HG03045 (cell line): ENCODE data around the gene PHETA1.
"Not testable (repeated sequence)": the region's sequence is repeated elsewhere in the genome, so short reads cannot be mapped to it uniquely, and the experiment has no call there.

Experiments
- ATAC-seq: cut with Tn5 transposase; IDR thresholded peaks from one replicate; pipeline ENCODE4 v1.9.1; 2021; ENCODE audit warnings: mild to moderate bottlenecking, moderate library complexity; ENCODE audit not compliant: unreplicated experiment

The PHETA1 gene

DNA sequence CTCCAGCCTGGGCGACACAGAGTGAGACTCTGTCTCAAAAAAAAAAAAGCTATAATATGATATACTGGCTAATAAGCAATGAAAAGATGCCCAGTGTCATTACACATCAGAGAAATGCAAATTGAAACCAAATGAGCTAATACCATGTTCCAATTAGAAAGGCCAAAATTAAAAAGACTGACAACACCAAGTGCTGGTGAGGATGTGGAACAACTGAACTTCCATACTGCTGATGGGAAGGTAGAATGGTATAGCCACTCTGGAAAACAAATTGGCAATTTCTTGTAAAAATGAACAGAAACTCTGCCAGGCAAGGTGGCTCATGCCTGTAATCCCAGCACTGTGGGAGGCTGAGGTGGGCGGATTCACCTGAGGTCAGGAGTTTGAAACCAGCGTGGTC is 8.5 kb upstream of the PHETA1 start:
- ATAC-seq = no peak

- not testable (repeated sequence) for ATAC-seq
Observed at GRCh38 chr12:111373231-111373630, 4.3 kb upstream of the PHETA1 start.

- no peak for ATAC-seq
Observed at GRCh38 chr12:111369496-111370220, 763 bp upstream of the PHETA1 start.

- no peak for ATAC-seq
Observed at GRCh38 chr12:111368291-111368787, 556 bp downstream of the PHETA1 start.

DNA sequence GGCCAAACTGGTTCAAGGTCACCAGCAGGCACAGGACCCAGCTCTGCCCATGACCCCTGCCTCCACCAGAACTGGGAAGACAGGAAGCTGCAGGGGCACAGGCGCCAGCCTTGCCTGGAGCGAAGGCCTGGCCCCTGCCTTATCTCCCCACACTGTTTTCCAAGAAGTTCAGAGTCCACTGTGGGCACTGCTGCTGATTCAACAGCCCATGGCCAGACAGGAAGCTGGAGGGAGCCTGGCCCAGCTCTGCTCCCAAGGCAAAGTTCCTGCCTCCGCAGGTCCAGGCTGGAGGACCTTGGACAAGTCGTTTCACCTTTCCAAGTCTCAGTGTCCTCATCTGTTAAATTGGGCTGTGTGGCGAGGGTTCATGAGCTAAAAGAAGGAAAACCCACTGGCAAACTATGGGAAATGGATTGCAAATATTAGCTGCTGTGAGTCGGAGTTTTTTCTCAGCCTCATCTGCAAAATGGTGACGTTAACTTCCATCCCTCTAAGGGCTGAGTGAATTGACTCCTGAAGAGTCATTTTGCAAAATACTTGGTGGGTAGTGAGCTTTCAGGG is 1.2 kb downstream of the PHETA1 start:
- ATAC-seq = no peak

DNA sequence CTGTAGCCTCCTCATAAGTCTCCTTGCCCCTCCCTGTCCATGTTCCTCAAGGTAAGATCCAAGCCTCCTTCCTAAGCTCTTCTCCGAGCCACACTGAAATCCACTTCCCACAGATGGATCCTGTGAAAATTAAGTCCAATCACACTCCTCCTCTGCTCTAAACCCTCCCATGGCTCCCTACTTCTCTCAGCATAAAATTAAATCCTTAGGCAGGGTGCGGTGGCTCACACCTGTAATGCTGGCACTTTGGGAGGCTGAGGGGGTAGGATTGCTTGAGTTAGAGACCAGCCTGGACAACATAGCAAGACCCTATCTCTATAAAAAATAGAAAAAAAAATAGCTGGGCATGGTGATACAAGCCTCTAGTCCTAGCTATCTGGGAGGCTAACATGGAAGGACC is 2.3 kb downstream of the PHETA1 start:
- ATAC-seq = no peak

GRCh38 chr12:111366075-111366474 is 2.8 kb downstream of the PHETA1 start:
- no peak for ATAC-seq

DNA sequence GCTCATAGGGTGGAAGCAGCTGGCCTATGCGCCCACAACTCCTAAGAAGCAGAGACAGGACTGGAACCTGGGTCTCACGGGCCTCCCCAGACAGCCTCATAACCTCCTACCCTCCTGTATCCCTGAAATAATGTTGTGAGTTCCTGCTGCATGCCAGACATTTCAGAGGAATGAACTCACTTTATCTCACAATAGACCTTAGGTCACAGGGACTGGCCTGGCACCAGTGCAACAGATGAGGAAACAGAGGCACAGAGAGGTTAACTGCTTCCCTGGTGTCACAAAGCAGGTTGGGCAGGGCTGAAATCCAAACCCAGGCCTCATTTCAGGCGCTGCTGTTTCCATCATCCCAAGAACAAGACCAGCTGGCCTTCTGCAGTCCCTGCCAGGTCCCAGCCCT is 5.3 kb downstream of the PHETA1 start:
- ATAC-seq = no peak

DNA sequence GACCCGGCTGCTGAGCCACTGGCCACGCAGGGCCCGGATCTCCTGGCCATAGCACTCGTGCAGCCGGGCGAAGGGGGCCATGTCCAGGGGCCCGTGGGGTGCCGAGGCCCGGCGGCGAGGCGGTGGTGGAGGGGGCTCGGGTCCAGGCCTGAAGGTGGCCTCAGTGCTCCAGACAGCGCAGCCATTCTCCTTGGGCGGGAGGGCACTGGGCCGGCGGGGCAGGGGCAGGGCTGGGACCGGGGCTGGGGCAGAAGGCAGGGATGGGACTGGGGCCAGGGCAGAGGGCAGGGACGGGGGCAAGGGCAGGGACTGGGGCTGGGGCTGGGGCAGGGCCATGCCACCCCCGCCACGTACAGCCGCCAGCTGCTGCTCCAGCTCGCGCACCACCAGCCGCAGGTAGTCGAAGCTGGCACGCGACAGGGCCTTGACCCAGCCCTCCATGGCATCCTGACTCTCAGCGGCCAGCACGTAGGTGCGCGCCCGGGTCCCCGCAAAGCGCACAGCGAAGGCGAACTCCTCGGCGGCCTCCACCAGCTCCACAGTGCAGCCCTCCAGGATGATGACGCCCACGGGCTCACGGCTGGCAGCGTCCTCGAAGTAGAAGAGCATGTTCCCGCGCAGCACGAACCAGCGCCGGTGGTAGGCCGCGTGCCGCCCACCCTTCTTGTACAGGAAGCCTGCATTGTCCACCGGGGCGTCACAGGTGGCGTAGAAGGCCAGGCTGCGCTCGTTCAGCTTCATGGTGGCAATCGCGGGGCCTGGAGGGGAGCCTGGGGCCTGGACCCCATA is 6.0 kb downstream of the PHETA1 start:
- no peak for ATAC-seq

DNA sequence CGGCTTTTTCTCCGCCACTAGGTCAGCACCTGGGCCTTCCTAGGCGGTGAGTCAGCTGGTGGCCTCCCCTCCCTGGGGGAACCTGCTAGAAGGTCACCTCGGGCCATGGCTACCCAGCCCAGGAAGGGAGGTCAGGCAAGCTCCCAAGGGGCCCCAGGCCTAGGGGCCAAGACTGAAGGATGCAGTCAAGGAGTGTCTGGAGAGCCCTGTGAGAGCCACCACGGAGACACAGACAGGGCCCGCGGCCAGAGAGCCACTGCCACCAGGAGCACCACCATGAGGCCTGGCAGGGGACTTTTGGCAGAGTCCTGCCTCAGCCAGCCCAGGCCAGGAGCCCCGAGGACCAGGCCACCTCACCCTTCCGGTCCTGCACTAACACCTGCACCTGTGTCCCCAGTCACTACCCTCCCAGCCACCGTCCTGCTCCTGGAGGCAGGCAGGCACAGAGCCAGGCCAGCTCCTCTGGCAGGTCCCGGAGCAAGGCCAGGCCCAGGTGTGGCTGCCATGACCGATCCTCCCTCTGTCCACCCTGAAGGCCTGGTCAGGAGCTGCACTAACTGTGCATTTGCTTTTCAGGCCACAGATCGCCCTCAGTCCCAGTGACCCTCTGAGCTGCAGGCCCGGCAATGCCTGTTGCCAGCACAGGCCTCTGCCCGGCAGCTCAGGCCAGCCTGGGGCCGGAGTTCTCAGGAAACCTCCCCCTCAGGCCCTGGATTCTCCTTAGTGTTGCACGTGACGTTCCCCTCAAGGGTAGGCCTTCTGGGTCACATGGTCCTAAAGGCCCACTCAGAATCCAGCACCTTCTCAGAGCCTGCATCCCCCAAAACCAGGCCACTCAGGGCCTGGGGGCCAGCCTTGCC is 6.9 kb downstream of the PHETA1 start:
- no peak for ATAC-seq

DNA sequence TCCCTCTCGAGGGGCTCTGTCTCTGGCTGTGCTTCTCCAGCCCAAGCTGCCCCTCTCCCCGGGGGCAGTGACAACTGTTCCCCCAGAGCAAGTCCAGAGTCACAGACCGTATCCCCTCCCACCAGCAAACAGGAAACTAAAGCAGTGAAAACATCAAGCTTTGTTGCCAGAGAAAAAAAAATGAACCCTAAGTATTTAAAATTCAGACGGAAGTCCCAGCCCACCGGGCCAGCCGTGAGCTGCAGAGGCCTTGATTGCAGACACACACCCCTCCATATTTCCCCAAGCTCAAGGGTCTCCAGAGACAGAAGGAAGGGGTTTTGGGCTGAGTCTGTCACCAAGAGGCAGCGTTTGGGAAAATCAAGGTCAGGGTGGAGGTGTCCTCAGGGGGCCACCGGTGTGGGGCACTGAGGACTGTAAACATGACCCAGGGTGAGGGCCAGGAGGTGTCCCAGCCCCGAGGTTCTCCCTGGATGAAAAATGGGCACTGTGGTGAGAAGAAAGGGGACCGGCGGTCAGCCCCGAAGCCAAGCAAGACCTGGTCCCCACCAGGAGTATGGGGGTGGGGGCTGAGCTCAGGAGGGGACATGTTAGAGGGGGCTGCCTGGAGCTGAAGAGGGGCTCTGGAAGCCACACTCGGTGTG is 7.7 kb downstream of the PHETA1 start:
- ATAC-seq = no peak

DNA sequence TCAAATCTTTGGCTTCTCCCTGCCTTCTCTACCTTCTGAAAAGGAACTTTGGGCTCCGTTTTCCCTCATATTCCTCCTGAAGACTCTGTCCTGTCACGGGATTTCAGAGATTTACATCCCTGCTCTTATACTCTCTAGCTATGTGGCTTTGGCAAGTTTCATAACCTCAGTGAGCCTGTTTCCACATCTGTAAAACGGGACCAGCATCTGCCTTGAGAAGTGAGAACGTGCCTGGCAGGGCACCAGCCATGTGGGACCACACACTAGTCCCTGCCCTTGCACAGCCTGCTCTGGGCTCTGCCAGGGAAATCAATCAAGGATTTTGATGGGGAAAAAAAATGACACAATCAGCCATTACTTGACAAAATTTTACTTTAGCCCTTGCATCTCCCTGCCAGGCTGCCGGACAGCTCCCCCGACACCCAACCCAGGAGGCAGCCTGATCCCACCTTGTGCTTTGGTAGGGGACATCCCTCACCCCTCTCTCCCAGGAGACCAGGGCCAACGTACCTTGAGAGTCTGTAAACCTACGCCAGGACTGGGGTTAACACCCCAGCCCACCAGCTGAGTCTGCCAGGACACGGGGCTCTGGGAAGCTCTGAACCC is 8.5 kb downstream of the PHETA1 start:
- ATAC-seq = no peak

DNA sequence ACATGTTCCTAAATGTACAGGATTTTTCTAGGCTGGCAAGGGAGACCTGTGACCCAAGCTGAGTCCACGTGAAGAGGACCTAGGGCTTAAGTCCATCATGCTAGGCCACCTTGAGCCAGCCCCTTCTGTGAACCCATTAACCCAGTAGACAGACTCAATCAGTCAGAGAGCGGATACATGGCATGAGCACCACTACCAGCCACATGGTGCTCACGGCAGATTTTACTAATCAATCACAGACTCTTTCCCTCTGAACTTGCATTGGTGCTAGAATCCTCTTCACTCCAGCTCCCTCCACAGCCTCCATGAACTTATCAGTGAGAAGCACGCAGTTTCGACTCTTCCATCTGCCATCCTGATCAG is 9.0 kb downstream of the PHETA1 start:
- no peak for ATAC-seq

DNA sequence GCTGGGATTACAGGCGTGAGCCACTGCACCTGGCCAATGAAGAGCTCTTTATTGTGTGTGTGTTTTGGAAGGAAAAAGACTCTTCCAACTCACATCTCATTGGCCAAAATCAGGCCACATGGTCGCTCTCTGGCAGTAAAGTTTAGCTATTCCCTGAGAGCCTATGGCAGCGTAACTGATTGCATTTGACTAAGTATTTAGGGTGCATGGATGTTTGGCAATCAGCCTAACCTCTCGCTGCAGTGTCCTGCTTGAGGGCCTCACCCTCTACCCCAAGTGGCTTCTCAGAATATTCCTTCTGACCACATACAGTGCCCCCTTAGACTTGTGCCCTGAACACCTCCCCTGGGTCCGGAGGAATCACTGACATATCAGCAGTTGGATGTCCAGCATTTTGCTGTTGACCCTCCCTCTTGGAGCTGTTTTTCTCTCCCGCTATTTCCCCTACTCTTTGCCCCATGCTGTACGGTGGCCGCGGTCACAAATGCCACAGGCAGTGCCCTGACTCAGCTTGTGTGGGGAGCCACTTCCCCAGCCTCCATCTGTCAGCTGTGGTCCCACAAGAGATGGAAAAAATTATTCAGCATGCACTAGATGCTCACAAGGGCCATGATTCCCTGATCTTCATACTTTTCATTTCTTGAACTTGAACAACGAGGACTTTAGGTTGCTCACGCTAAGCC is 9.5 kb downstream of the PHETA1 start:
- no peak for ATAC-seq

DNA sequence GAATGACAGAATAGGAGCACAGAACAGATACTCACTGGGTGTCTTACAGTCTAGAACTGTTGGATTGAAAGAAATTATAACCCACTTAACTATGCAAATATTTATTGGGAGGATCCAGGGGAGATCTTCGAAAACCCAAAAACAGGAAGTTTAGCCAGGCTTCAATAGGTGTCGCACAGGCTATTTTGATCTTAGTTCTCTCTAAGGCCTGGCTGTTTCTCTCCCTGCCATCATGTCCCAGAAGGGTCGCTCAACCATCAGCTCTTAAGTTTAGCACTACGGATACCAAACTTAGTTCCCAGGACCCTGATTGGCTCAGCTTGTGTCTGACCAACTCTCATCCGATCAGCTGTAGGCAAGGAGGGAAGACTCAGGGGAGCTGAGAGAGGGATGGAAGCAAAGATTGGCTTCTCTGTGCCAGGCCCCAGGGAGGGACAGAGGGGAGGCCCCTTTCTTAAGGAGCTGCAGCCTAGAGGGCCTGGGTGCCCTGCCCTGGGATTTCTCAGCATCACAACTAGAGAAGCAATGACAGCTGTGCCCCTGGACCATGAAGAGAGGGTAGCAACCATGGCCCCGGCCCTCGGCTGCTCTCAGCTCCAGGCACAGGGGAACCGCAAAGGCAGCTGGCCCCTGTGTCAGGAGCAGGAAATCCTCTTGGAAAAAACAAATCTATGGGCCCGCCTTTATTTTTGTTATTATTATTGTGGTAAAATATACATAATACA is 13.5 kb downstream of the PHETA1 start:
- ATAC-seq = no peak

GRCh38 chr12:111354511-111354910 is 14.4 kb downstream of the PHETA1 start:
- no peak for ATAC-seq

DNA sequence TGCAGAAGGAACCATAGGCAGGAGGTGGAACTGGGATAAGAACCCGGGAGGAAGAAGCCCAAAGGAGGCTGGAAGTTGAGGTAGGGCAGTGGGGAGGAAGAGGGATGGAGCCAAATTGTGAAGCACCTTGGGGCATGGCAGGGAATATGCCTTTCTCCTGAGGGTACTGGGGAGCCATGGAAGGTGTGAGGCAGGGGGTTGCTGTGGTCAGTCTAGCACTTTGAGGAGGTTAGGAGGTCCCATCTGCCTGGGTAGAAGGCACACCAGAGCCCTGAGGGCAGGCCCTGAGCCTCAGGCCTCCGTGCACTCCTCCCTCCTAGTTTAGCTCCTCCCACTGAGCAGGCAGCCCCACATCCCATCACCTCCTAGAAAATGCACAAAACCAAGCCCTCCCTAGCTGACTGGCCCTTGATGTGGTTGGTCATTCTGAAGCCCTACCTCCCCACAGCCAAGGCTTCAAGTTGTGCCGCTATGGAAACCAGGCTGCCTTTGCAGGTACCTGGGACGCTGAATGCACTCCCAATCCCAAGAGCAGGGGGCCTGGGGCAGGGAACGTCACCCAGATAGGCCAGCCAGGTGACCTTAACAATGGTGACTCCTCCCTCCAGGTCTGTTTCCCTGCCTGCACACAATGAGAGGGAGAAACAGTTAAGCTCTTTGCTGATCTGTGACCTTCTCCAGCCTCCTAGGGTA is 15.1 kb downstream of the PHETA1 start:
- no peak for ATAC-seq

GRCh38 chr12:111353026-111353425 is 15.9 kb downstream of the PHETA1 start:
- ATAC-seq = no peak
